IMR-90 (cell line): ENCODE measurements around the gene NPSR1. TPM values are rescaled to one million over a fixed set of nuclear protein-coding genes. Genes with fewer than 3 reads are reported as not detected.

Experiments
- ATAC-seq: fragments of 200-7000 bp; cut with Tn5 transposase; 2 replicates; pipeline ENCODE4 v1.9.1; 2020; ENCODE audit warnings: low read depth, mild to moderate bottlenecking, moderate library complexity
- BruUV-seq: library from RNA; stranded (reverse); fragments of 400-500 nt; replicated peaks from 2 replicates; lab custom pipeline; 2021; lab: Mats Ljungman, UMichigan
- CTCF ChIA-PET: fragments of 300-600 bp; formaldehyde crosslinking; extraction: SDS; loops from one replicate; lab custom pipeline; 2021; ENCODE audit warnings: antibody characterized with exemption; lab: Yijun Ruan, JAX
- POLR2A ChIA-PET: fragments of 300-600 bp; sonication (Branson Sonifier 250); formaldehyde crosslinking; loops from one replicate; lab custom pipeline; 2022; ENCODE audit warnings: antibody characterized with exemption; ENCODE audit not compliant: unreplicated experiment; lab: Charles Lee
- DNase-seq: peaks from one replicate; pipeline ENCODE4 v3.0.0; 2013
- H2AFZ ChIP-seq: replicated peaks from 2 replicates; pipeline ENCODE3; 2013; ENCODE audit warnings: low read length, mild to moderate bottlenecking; ENCODE audit not compliant: poor library complexity
- H2AK5ac ChIP-seq: 2 replicates; pipeline ENCODE4 v1.6.1; 2013; ENCODE audit warnings: low read depth, low read length, inconsistent platforms
- H2AK9ac ChIP-seq: replicated peaks from 2 replicates; pipeline ENCODE3; 2013; ENCODE audit warnings: mild to moderate bottlenecking, low read depth, low read length, moderate library complexity; ENCODE audit not compliant: poor library complexity
- H2BK120ac ChIP-seq: 2 replicates; pipeline ENCODE4 v1.6.1; 2013; ENCODE audit warnings: low read depth, low read length, inconsistent platforms
- H2BK15ac ChIP-seq: 3 replicates; pipeline ENCODE4 v1.6.1; 2013; ENCODE audit warnings: low read depth, low read length, inconsistent platforms
- H2BK20ac ChIP-seq: 2 replicates; pipeline ENCODE4 v1.6.1; 2013; ENCODE audit warnings: low read depth, mild to moderate bottlenecking, inconsistent platforms, low read length, moderate library complexity
- H2BK5ac ChIP-seq: 2 replicates; pipeline ENCODE4 v1.6.1; 2013; ENCODE audit warnings: mild to moderate bottlenecking, low read depth, low read length, inconsistent platforms; ENCODE audit not compliant: poor library complexity, severe bottlenecking
- H3K14ac ChIP-seq: replicated peaks from 2 replicates; pipeline ENCODE4 v1.6.1; 2013; ENCODE audit warnings: low read depth, low read length, inconsistent platforms
- H3K18ac ChIP-seq: 2 replicates; pipeline ENCODE4 v1.6.1; 2013; ENCODE audit warnings: low read depth, low read length, control low read depth
- H3K23ac ChIP-seq: 2 replicates; pipeline ENCODE4 v1.6.1; 2013; ENCODE audit warnings: low read depth, low read length, inconsistent platforms
- H3K27ac ChIP-seq: 2 replicates; pipeline ENCODE4 v1.5.1; 2013; ENCODE audit warnings: mild to moderate bottlenecking, control low read depth, low read length; ENCODE audit not compliant: insufficient read depth
- H3K27me3 ChIP-seq: 2 replicates; pipeline ENCODE4 v1.6.1; 2013; ENCODE audit warnings: low read length; ENCODE audit not compliant: control insufficient read depth, insufficient read depth
- H3K36me3 ChIP-seq: 2 replicates; pipeline ENCODE4 v1.6.1; 2013; ENCODE audit warnings: low read length, mixed read lengths; ENCODE audit not compliant: control insufficient read depth, insufficient read depth
- H3K4ac ChIP-seq: 2 replicates; pipeline ENCODE4 v1.6.1; 2013; ENCODE audit warnings: low read depth, low read length, inconsistent platforms
- H3K4me1 ChIP-seq: 2 replicates; pipeline ENCODE4 v1.6.1; 2013; ENCODE audit warnings: low read length, mixed read lengths; ENCODE audit not compliant: control insufficient read depth, insufficient read depth
- H3K4me2 ChIP-seq: 2 replicates; pipeline ENCODE4 v1.6.1; 2013; ENCODE audit warnings: low read depth, mild to moderate bottlenecking, control low read depth, low read length, moderate library complexity
- H3K4me3 ChIP-seq: 2 replicates; pipeline ENCODE4 v1.5.1; 2013; ENCODE audit warnings: low read depth, mild to moderate bottlenecking, control low read depth, low read length, moderate library complexity; ENCODE audit not compliant: insufficient read depth
- H3K56ac ChIP-seq: 2 replicates; pipeline ENCODE4 v1.6.1; 2013; ENCODE audit warnings: low read length, inconsistent platforms; ENCODE audit not compliant: insufficient read depth; ENCODE audit errors: extremely low read depth
- H3K79me1 ChIP-seq, 2 experiments: 2 replicates each; pipeline ENCODE4 v1.6.1; 2013; ENCODE audit warnings: low read length in 2 of 2, inconsistent platforms in 1 of 2, low read depth in 1 of 2
- H3K9ac ChIP-seq: 2 replicates; pipeline ENCODE4 v1.6.1; 2013; ENCODE audit warnings: low read depth, low read length, control low read depth
- H3K9me1 ChIP-seq: 2 replicates; pipeline ENCODE4 v1.6.1; 2013; ENCODE audit warnings: low read length, inconsistent platforms; ENCODE audit not compliant: insufficient read depth
- H3K9me3 ChIP-seq: 2 replicates; pipeline ENCODE4 v1.6.1; 2013; ENCODE audit warnings: low read length; ENCODE audit not compliant: control insufficient read depth, insufficient read depth
- H4K20me1 ChIP-seq: 2 replicates; pipeline ENCODE4 v1.6.1; 2013; ENCODE audit warnings: low read length, inconsistent platforms; ENCODE audit not compliant: insufficient read depth
- H4K5ac ChIP-seq: 2 replicates; pipeline ENCODE4 v1.6.1; 2013; ENCODE audit warnings: mild to moderate bottlenecking, low read depth, low read length, control low read depth
- H4K8ac ChIP-seq, 2 experiments: 2 replicates each; pipeline ENCODE4 v1.6.1; 2013; ENCODE audit warnings: low read depth in 2 of 2, low read length in 2 of 2, control low read depth in 1 of 2, inconsistent platforms in 1 of 2
- H4K91ac ChIP-seq: 2 replicates; pipeline ENCODE4 v1.6.1; 2013; ENCODE audit warnings: low read depth, low read length, inconsistent platforms; ENCODE audit not compliant: insufficient read depth
- BHLHE40 ChIP-seq: fragments of 150-350 bp; IDR thresholded peaks from 2 replicates; pipeline ENCODE4 v1.6.1; 2016; ENCODE audit warnings: mild to moderate bottlenecking, low read depth, low read length
- CEBPB ChIP-seq: IDR thresholded peaks from 2 replicates; pipeline ENCODE4 v1.6.1; 2012; ENCODE audit warnings: low read depth, low read length, improper control_type of control experiment
- CHD1 ChIP-seq: IDR thresholded peaks from 2 replicates; pipeline ENCODE4 v1.6.1; 2012; ENCODE audit warnings: low read depth, low read length, improper control_type of control experiment
- CTCF ChIP-seq: conservative IDR thresholded peaks from 2 replicates; pipeline ENCODE4 v1.5.1; 2012; ENCODE audit warnings: mild to moderate bottlenecking, low read depth, low read length, improper control_type of control experiment
- FOS ChIP-seq: fragments of 150-350 bp; IDR thresholded peaks from 2 replicates; pipeline ENCODE4 v1.6.1; 2016; ENCODE audit warnings: low read depth, low read length
- MAFK ChIP-seq: IDR thresholded peaks from 2 replicates; pipeline ENCODE4 v1.6.1; 2012; ENCODE audit warnings: low read depth, low read length, improper control_type of control experiment
- MAZ ChIP-seq: IDR thresholded peaks from 2 replicates; pipeline ENCODE4 v1.6.1; 2012; ENCODE audit warnings: low read depth, mild to moderate bottlenecking, low read length, improper control_type of control experiment, moderate library complexity, borderline replicate concordance
- MXI1 ChIP-seq: IDR thresholded peaks from 2 replicates; pipeline ENCODE4 v1.6.1; 2012; ENCODE audit warnings: low read depth, mild to moderate bottlenecking, low read length, moderate library complexity, borderline replicate concordance
- NFE2L2 ChIP-seq: fragments of 150-350 bp; IDR thresholded peaks from 2 replicates; pipeline ENCODE4 v1.6.1; 2016; ENCODE audit warnings: low read depth, mild to moderate bottlenecking, low read length
- POLR2A ChIP-seq: IDR thresholded peaks from 2 replicates; pipeline ENCODE4 v1.6.1; 2012; ENCODE audit warnings: mild to moderate bottlenecking, low read depth, low read length
- RAD21 ChIP-seq: IDR thresholded peaks from 2 replicates; pipeline ENCODE4 v1.6.1; 2012; ENCODE audit warnings: low read length, improper control_type of control experiment
- RCOR1 ChIP-seq: IDR thresholded peaks from 2 replicates; pipeline ENCODE4 v1.6.1; 2012; ENCODE audit warnings: mild to moderate bottlenecking, low read length, improper control_type of control experiment; ENCODE audit not compliant: insufficient replicate concordance
- RFX5 ChIP-seq: IDR thresholded peaks from 2 replicates; pipeline ENCODE4 v1.8.0; 2012; ENCODE audit warnings: low read depth, mild to moderate bottlenecking, low read length, moderate library complexity
- SMC3 ChIP-seq: fragments of 150-350 bp; IDR thresholded peaks from 2 replicates; pipeline ENCODE4 v1.6.1; 2016; ENCODE audit warnings: low read depth, mild to moderate bottlenecking, antibody characterized with exemption, low read length, moderate library complexity
- WGBS, 2 experiments: methylation state at CpG; one replicate each; pipeline versions ENCODE4 v1.1.5 to v1.1.7; 2013; ENCODE audit warnings: missing lambda C conversion rate in 2 of 2; ENCODE audit not compliant: insufficient read length in 1 of 2; ENCODE audit errors: extremely low coverage in 2 of 2; 5-methylcytosine and 5-hydroxymethylcytosine counted together
- dilution Hi-C: fragments of 300-500 bp; cut with HindIII; formaldehyde crosslinking; loops from one replicate; pipeline ENCODE4 v1.14.3; 2018; ENCODE audit warnings: low sequenced_read_pairs; ENCODE audit not compliant: unreplicated experiment
- in situ Hi-C: fragments of 300-500 bp; cut with MboI; formaldehyde crosslinking; loops from 3 replicates; pipeline ENCODE4 v1.14.3; 2019; ENCODE audit warnings: low sequenced_read_pairs, inconsistent platforms, mixed read lengths
- intact Hi-C: fragments of 100-400 bp; cut with micrococcal nuclease; formaldehyde crosslinking; loops from 2 replicates; pipeline ENCODE4 v1.10.0; 2022
- polyA plus RNA-seq, 3 experiments: library from polyadenylated mRNA; depleted of rRNA; stranded (reverse); fragments of >200 nt; gene quantifications; 2 replicates each; pipeline ENCODE4 v1.2.3, GENCODE V29; 2012; ENCODE audit warnings: low replicate concordance in 1 of 3
- total RNA-seq: library from RNA; depleted of rRNA; stranded (reverse); fragments of >200 nt; gene quantifications from 2 replicates; pipeline ENCODE4 v1.2.3, GENCODE V29; 2012
- TF ChIP-seq, protein P1 (sequence below): fragments of 150-350 bp; IDR thresholded peaks from 2 replicates; pipeline ENCODE4 v1.6.1; 2017; ENCODE audit warnings: mild to moderate bottlenecking, antibody characterized with exemption, low read length, low read depth
- TF ChIP-seq, protein P2 (sequence below): fragments of 150-350 bp; IDR thresholded peaks from 2 replicates; pipeline ENCODE4 v1.6.1; 2016; ENCODE audit warnings: low read depth, mild to moderate bottlenecking, low read length, moderate library complexity, borderline replicate concordance

Gene NPSR1
- total and polyA plus RNA-seq, 2 of the 4 experiments (the other 2 are of a cell fraction) = not detected

- in situ Hi-C loops (no loop called here), dilution Hi-C loops (no loop called here), intact Hi-C loops (no loop called here)
- Histone ChIP-seq H3K23ac (no peak overlapping the region), H3K9ac (no peak overlapping the region), H2BK20ac (no peak overlapping the region), H2BK15ac (no peak overlapping the region), H2AFZ (no peak overlapping the region), H2AK9ac (no peak overlapping the region), H3K4me1 (no peaks in the 10 kb centered on the region), H3K4ac (no peak overlapping the region), H4K91ac (no peak overlapping the region), H3K56ac (no peak overlapping the region), H3K4me3 (no peak overlapping the region), H3K9me1 (no peaks in the 10 kb centered on the region), H3K27ac (no peak overlapping the region), H3K4me2 (no peak overlapping the region), H2AK5ac (no peak overlapping the region), H3K14ac (no peak overlapping the region), H3K18ac (no peak overlapping the region), H2BK120ac (no peak overlapping the region), H3K36me3 (no peaks in the 10 kb centered on the region), H3K9me3 (no peaks in the 10 kb centered on the region), H3K27me3 (no peaks in the 10 kb centered on the region), H4K8ac (no peak overlapping the region), H4K20me1 (no peaks in the 10 kb centered on the region), H3K79me1 (no peaks in the 10 kb centered on the region), H4K5ac (no peak overlapping the region), H2BK5ac (no peak overlapping the region)
- ChIA-PET CTCF (no interaction called here), POLR2A (no interaction called here)
- DNase-seq (no peak), ATAC-seq (no peak)
- no CpG with 5 or more reads among the region's 7 CpGs for WGBS, 2 experiments
- TF ChIP-seq POLR2A (no peak), CTCF (no peak), BHLHE40 (no peak), CEBPB (no peak), NFE2L2 (no peak), MAZ (no peak), RCOR1 (no peak), MXI1 (no peak), FOS (no peak), RFX5 (no peak), MAFK (no peak), CHD1 (no peak), RAD21 (no peak), SMC3 (no peak)
- TF ChIP-seq, protein P1, sequence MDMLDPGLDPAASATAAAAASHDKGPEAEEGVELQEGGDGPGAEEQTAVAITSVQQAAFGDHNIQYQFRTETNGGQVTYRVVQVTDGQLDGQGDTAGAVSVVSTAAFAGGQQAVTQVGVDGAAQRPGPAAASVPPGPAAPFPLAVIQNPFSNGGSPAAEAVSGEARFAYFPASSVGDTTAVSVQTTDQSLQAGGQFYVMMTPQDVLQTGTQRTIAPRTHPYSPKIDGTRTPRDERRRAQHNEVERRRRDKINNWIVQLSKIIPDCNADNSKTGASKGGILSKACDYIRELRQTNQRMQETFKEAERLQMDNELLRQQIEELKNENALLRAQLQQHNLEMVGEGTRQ = no peak
- TF ChIP-seq, protein P2, sequence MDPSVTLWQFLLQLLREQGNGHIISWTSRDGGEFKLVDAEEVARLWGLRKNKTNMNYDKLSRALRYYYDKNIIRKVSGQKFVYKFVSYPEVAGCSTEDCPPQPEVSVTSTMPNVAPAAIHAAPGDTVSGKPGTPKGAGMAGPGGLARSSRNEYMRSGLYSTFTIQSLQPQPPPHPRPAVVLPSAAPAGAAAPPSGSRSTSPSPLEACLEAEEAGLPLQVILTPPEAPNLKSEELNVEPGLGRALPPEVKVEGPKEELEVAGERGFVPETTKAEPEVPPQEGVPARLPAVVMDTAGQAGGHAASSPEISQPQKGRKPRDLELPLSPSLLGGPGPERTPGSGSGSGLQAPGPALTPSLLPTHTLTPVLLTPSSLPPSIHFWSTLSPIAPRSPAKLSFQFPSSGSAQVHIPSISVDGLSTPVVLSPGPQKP = no peak
- no TSS peak for BruUV-seq
Observed at GRCh38 chr7:34807548-34808340, 149.7 kb downstream of the NPSR1 start.
